K562 (cell line): ENCODE results near the gene XPR1. TPM values are rescaled to one million over a fixed set of nuclear protein-coding genes. Genes with fewer than 3 reads are reported as not detected.
A peak's percentile ranks its signal among the peaks of the same experiment; 100 is the strongest.

Experiments used
- ATAC-seq: fragments of 200-7000 bp; cut with Tn5 transposase; 3 replicates; pipeline ENCODE4 v1.9.1; 2020; ENCODE audit warnings: moderate library complexity
- BruUV-seq: library from RNA; stranded (reverse); fragments of 400-500 nt; replicated peaks from 2 replicates; lab custom pipeline; 2021; lab: Mats Ljungman, UMichigan
- CTCF ChIA-PET: fragments of 300-600 bp; formaldehyde crosslinking; extraction: SDS; loops from one replicate; lab custom pipeline; 2021; ENCODE audit warnings: low intra/inter-chr PET ratio; lab: Yijun Ruan, JAX
- POLR2A ChIA-PET: fragments of 300-600, 350-650 bp; sonication (Branson Sonifier 250); formaldehyde crosslinking; extraction: SDS; loops from one replicate; lab custom pipeline; 2021; ENCODE audit warnings: antibody characterized with exemption, inconsistent platforms; lab: Yijun Ruan, JAX
- DNase-seq, 4 experiments: peaks; one replicate each; pipeline versions ENCODE4 v3.0.0 to v3.0.0-alpha.2; 2011 to 2018; ENCODE audit warnings: low spot score in 3 of 4, mixed read lengths in 3 of 4; ENCODE audit errors: extremely low read depth in 1 of 4
- FAIRE-seq: peaks from 2 replicates; lab custom pipeline; 2011; peaks lifted over from hg19 to GRCh38; lab: Jason Lieb, UNC
- H2AFZ ChIP-seq: 2 replicates; pipeline ENCODE4 v1.6.0; 2011; ENCODE audit warnings: low read depth, low read length, control low read depth, inconsistent platforms
- H3K27ac ChIP-seq: fragments of 200-600 bp; 3 replicates; pipeline ENCODE4 v1.8.0; 2011; ENCODE audit warnings: low read depth, mild to moderate bottlenecking, control low read depth, inconsistent platforms, low read length, moderate library complexity, mixed read lengths; ENCODE audit errors: extremely low read depth
- H3K27me3 ChIP-seq, 2 experiments: fragments of 300-600 bp in 1 of 2; 2 replicates in 1 of 2; 3 replicates in 1 of 2; pipeline versions ENCODE4 v1.6.0 to v1.8.0; 2011; ENCODE audit warnings: inconsistent platforms in 2 of 2, low read length in 2 of 2, mild to moderate bottlenecking in 1 of 2, mixed read lengths in 1 of 2, moderate library complexity in 1 of 2; ENCODE audit not compliant: control insufficient read depth in 2 of 2, insufficient read depth in 2 of 2
- H3K36me3 ChIP-seq: fragments of 300-600 bp; 3 replicates; pipeline ENCODE4 v1.8.0; 2011; ENCODE audit warnings: mild to moderate bottlenecking, low read length, inconsistent platforms; ENCODE audit not compliant: control insufficient read depth, insufficient read depth
- H3K4me1 ChIP-seq, 2 experiments: fragments of 200-600 bp in 1 of 2; replicated peaks in 1 of 2; 2 replicates in 1 of 2; 3 replicates in 1 of 2; pipeline versions ENCODE4 v1.5.1 to v1.8.0; 2011; ENCODE audit warnings: inconsistent platforms in 2 of 2, low read length in 2 of 2, mild to moderate bottlenecking in 1 of 2, mixed read lengths in 1 of 2, moderate library complexity in 1 of 2; ENCODE audit not compliant: control insufficient read depth in 2 of 2, insufficient read depth in 2 of 2
- H3K4me2 ChIP-seq: 2 replicates; pipeline ENCODE4 v1.6.1; 2011; ENCODE audit warnings: low read length, control low read depth, inconsistent platforms, mixed read lengths; ENCODE audit not compliant: insufficient read depth
- H3K4me3 ChIP-seq: fragments of 200-600 bp; sonication (generic), shearing (Covaris generic); 2 replicates; pipeline ENCODE4 v1.5.1; 2016; ENCODE audit warnings: control low read depth, inconsistent platforms
- H3K79me2 ChIP-seq: fragments of 200-600 bp; 3 replicates; pipeline ENCODE4 v1.8.0; 2011; ENCODE audit warnings: low read length, inconsistent platforms; ENCODE audit not compliant: control insufficient read depth, insufficient read depth
- H3K9ac ChIP-seq, 2 experiments: 2 replicates each; pipeline versions ENCODE4 v1.6.0 to v1.6.1; 2011; ENCODE audit warnings: low read depth in 2 of 2, low read length in 2 of 2, control low read depth in 1 of 2, inconsistent platforms in 1 of 2, mild to moderate bottlenecking in 1 of 2, mixed read lengths in 1 of 2; ENCODE audit not compliant: insufficient read depth in 1 of 2
- H3K9me1 ChIP-seq: one replicate; pipeline ENCODE4 v1.6.0; 2011; ENCODE audit warnings: inconsistent platforms, mild to moderate bottlenecking, low read length, moderate library complexity; ENCODE audit not compliant: control insufficient read depth, insufficient read depth
- H3K9me3 ChIP-seq: replicated peaks from 2 replicates; pipeline ENCODE4 v1.5.1; 2011; ENCODE audit warnings: low read depth, low read length, inconsistent platforms; ENCODE audit not compliant: control insufficient read depth, insufficient read depth
- H4K20me1 ChIP-seq: replicated peaks from 2 replicates; pipeline ENCODE4 v1.6.1; 2011; ENCODE audit warnings: low read length, inconsistent platforms, mixed read lengths; ENCODE audit not compliant: control insufficient read depth, insufficient read depth
- ARID2 ChIP-seq: fragments of 450-650 bp; IDR thresholded peaks from 2 replicates; pipeline ENCODE4 v1.6.1; 2017; ENCODE audit warnings: antibody characterized with exemption, mild to moderate bottlenecking
- ARID3A ChIP-seq: IDR thresholded peaks from 2 replicates; pipeline ENCODE4 v1.6.1; 2012; ENCODE audit warnings: low read depth, low read length, improper control_type of control experiment, borderline replicate concordance
- ATF1 ChIP-seq, 2 experiments: fragments of 450-650 bp in 1 of 2; IDR thresholded peaks; 2 replicates each; pipeline ENCODE4 v1.6.1; 2016; ENCODE audit warnings: missing compliant biosample characterization in 1 of 2, missing genetic modification characterization in 1 of 2
- CTBP1 ChIP-seq: fragments of 450-650 bp; IDR thresholded peaks from 2 replicates; pipeline ENCODE4 v1.6.1; 2016; ENCODE audit warnings: borderline replicate concordance
- CXXC5 ChIP-seq: fragments of 250-450 bp; sonication (Bioruptor Pico); IDR thresholded peaks from 2 replicates; pipeline ENCODE4 v1.8.0; 2022; ENCODE audit warnings: inconsistent platforms, mild to moderate bottlenecking, moderate library complexity
- DACH1 ChIP-seq: fragments of 450-650 bp; IDR thresholded peaks from 2 replicates; pipeline ENCODE4 v1.6.1; 2018; ENCODE audit not compliant: partially characterized antibody
- HDAC1 ChIP-seq, 2 experiments: fragments of 450-650 bp; IDR thresholded peaks; 2 replicates each; pipeline ENCODE4 v1.6.1; 2016 to 2017; ENCODE audit warnings: inconsistent platforms in 1 of 2, mild to moderate bottlenecking in 1 of 2, moderate library complexity in 1 of 2
- HEY1 ChIP-seq: fragments of 250-450 bp; sonication (Bioruptor Pico); IDR thresholded peaks from 2 replicates; pipeline ENCODE4 v1.5.0; 2020; ENCODE audit warnings: mild to moderate bottlenecking, moderate library complexity, borderline replicate concordance
- MEF2A ChIP-seq: IDR thresholded peaks from 2 replicates; pipeline ENCODE4 v1.6.1; 2011; ENCODE audit warnings: low read depth, mild to moderate bottlenecking, low read length, moderate library complexity; ENCODE audit not compliant: control insufficient read depth
- NR2C1 ChIP-seq, 2 experiments: fragments of 450-650 bp; IDR thresholded peaks; 2 replicates each; pipeline ENCODE4 v1.6.1; 2017; ENCODE audit warnings: mild to moderate bottlenecking in 2 of 2, antibody characterized with exemption in 1 of 2, inconsistent platforms in 1 of 2, missing compliant biosample characterization in 1 of 2, missing genetic modification characterization in 1 of 2
- PBX2 ChIP-seq, 2 experiments: IDR thresholded peaks in 1 of 2; conservative IDR thresholded peaks in 1 of 2; 2 replicates each; pipeline ENCODE4 v1.6.1; 2016; ENCODE audit warnings: low read depth in 2 of 2, mild to moderate bottlenecking in 1 of 2, missing compliant biosample characterization in 1 of 2, missing genetic modification characterization in 1 of 2, moderate library complexity in 1 of 2
- RNF2 ChIP-seq: sonication (generic); IDR thresholded peaks from 2 replicates; pipeline ENCODE4 v1.6.1; 2016
- TCFL5 ChIP-seq: fragments of 250-450 bp; sonication (Bioruptor Pico); conservative IDR thresholded peaks from 2 replicates; pipeline ENCODE4 v1.6.1; 2021; ENCODE audit warnings: mild to moderate bottlenecking, moderate library complexity, matching md5 sums
- XRCC3 ChIP-seq: fragments of 450-650 bp; IDR thresholded peaks from 2 replicates; pipeline ENCODE4 v1.6.1; 2017; ENCODE audit warnings: mild to moderate bottlenecking, moderate library complexity
- ZFP36 ChIP-seq: fragments of 150-350 bp; IDR thresholded peaks from 2 replicates; pipeline ENCODE4 v1.6.1; 2018; ENCODE audit warnings: low read length, low read depth; ENCODE audit not compliant: partially characterized antibody
- ZNF24 ChIP-seq: fragments of 450-650 bp; IDR thresholded peaks from 2 replicates; pipeline ENCODE4 v1.6.1; 2016
- ZNF644 ChIP-seq: fragments of 200-800 bp; sonication (Bioruptor generic); IDR thresholded peaks from 2 replicates; pipeline ENCODE4 v1.6.1; 2016; ENCODE audit warnings: low read depth, missing genetic modification characterization, missing compliant biosample characterization
- WGBS: fragments of 100-300 bp; shearing (Covaris generic); methylation state at CpG from one replicate; pipeline ENCODE4 v1.1.6; 2016; ENCODE audit warnings: low coverage, mixed read lengths; ENCODE audit not compliant: insufficient coverage; ENCODE audit errors: missing lambda C conversion rate; 5-methylcytosine and 5-hydroxymethylcytosine counted together
- in situ Hi-C: fragments of 300-500 bp; cut with MboI; formaldehyde crosslinking; loops from 4 replicates; pipeline ENCODE4 v1.15.0; 2018; ENCODE audit warnings: inconsistent platforms, mixed read lengths
- intact Hi-C: fragments of 100-400 bp; cut with micrococcal nuclease; formaldehyde crosslinking; loops from 2 replicates; pipeline ENCODE4 v1.14.2; 2022
- polyA plus RNA-seq, 8 experiments: library from polyadenylated mRNA; depleted of rRNA in 4 of 8; stranded (reverse) in 5 of 8; unstranded in 3 of 8; fragments of >200 nt; fragmentation: Nextera tagmentation in 2 of 8; fragmentation: Illumina TruSeq in 1 of 8; extraction: Ambion mirVana in 2 of 8; extraction: Trizol in 1 of 8; gene quantifications; 2 replicates each; pipeline versions ENCODE4 v1.2.1 to v1.2.3, GENCODE V29; 2011 to 2014; ENCODE audit warnings: inconsistent platforms in 1 of 8, missing spikeins in 1 of 8
- total RNA-seq, 7 experiments: library from RNA; depleted of rRNA in 6 of 7; stranded (reverse); fragments of >200 nt in 6 of 7; fragmentation: Illumina TruSeq in 2 of 7; extraction: Trizol in 2 of 7; gene quantifications; 2 replicates each; pipeline versions ENCODE4 v1.2.1 to v1.2.3, GENCODE V29; 2011 to 2021; ENCODE audit warnings: low replicate concordance in 1 of 7

The XPR1 gene
- total and polyA plus RNA-seq, 9 of the 15 experiments (the other 6 are each of a cell fraction or from before 2014, with no cell fraction given), result 3.0 to 66.2 (median 38.6) TPM

GRCh38 chr1:180639871-180640270 lies 8.0 kb downstream of the XPR1 start (continued):
- TF ChIP-seq ZFP36, result no peak

- H3K4me2 ChIP-seq, result peak overlapping the region; percentile 2; the same call in 1 of the 2 replicates
- no peaks in the 10 kb centered on the region for H3K9me3 ChIP-seq
- FAIRE-seq, result peak; percentile 35
- intact Hi-C loops (no loop called here), in situ Hi-C loops (loop anchor here (25.0 kb wide), 1 partner anchor 522 kb away; no protein-coding TSS in a partner anchor)
- peaks cover 8% of the 10 kb centered on the region; the same call in 1 of the 2 replicates for H4K20me1 ChIP-seq
- peaks cover 12% of the 10 kb centered on the region for H3K36me3 ChIP-seq
- 0% methylated on average over 3 of the region's 3 CpGs for WGBS
- no peak overlapping the region for H2AFZ ChIP-seq
- ChIA-PET CTCF (no interaction called here), POLR2A (interaction anchor here (0.8 to 3.7 kb wide), 7 partner anchors 9 to 77 kb away, joined by 3 to 15 read pairs (median 4); partner anchors contain the start of gene XPR1)
- peaks cover 16 to 40% of the 10 kb centered on the region in 2 experiments; a peak in 4 of 5 replicates for H3K4me1 ChIP-seq
- no TSS peak for BruUV-seq
- H3K9me1 ChIP-seq, result no peaks in the 10 kb centered on the region
- peak; percentile 82 for ATAC-seq
- H3K27me3 ChIP-seq, result no peaks in the 10 kb centered on the region
- H3K4me3 ChIP-seq, result no peak overlapping the region
- peak in 2 of 4 experiments; percentile 45 to 69 for DNase-seq
- H3K27ac ChIP-seq, result peak overlapping the region; percentile 19; the same call in 1 of the 3 replicates
- peaks cover 95% of the 10 kb centered on the region for H3K79me2 ChIP-seq
- H3K9ac ChIP-seq, result no peak overlapping the region
- peak; percentile 77 for TF ChIP-seq DACH1
- TF ChIP-seq PBX2 (CRISPR knock-in tag; IDR thresholded peaks at IDR 0.05; ENCODE audit: low read depth), result no peak
- peak; percentile 87 for TF ChIP-seq PBX2 (tag; conservative IDR thresholded peaks at IDR 0.05; ENCODE audit: low read depth)
- TF ChIP-seq HDAC1 (IDR thresholded peaks at IDR 0.05), result peak in 1 of 2 experiments; percentile 70; a peak in 1 of 4 replicates
- no peak for TF ChIP-seq RNF2
- no peak for TF ChIP-seq ATF1 (CRISPR knock-in tag; IDR thresholded peaks at IDR 0.05)
- no peak for TF ChIP-seq ATF1 (tag; IDR thresholded peaks at IDR 0.05)
- TF ChIP-seq HEY1, result no peak
- no peak for TF ChIP-seq XRCC3
- TF ChIP-seq NR2C1 (IDR thresholded peaks at IDR 0.05), result 0 out of 2 replicates have a peak, but pooled peaks have one; percentile 39
- TF ChIP-seq NR2C1 (tag; IDR thresholded peaks at IDR 0.05), result 0 out of 2 replicates have a peak, but pooled peaks have one; percentile 30
- 0 out of 2 replicates have a peak, but pooled peaks have one; percentile 61 for TF ChIP-seq ZNF644 (tag)
- TF ChIP-seq TCFL5 (CRISPR knock-in tag), result no peak
- TF ChIP-seq ARID2, result no peak
- peak; percentile 97 for TF ChIP-seq MEF2A
- TF ChIP-seq ARID3A, result 0 out of 2 replicates have a peak, but pooled peaks have one; percentile 16
- TF ChIP-seq ZNF24, result 0 out of 2 replicates have a peak, but pooled peaks have one; percentile 8
- TF ChIP-seq CTBP1, result peak; percentile 83; the same call in 1 of the 2 replicates
- TF ChIP-seq CXXC5 (CRISPR knock-in tag), result peak; percentile 60
Measured at GRCh38 chr1:180640531-180640949, 8.7 kb downstream of the XPR1 start.
